HG03039 (cell line): ENCODE results near the gene TPCN2.
"Not testable (repeated sequence)": the region's sequence is repeated elsewhere in the genome, so short reads cannot be mapped to it uniquely, and the experiment has no call there.

Experiments used
- ATAC-seq: cut with Tn5 transposase; IDR thresholded peaks from one replicate; pipeline ENCODE4 v1.9.1; 2021; ENCODE audit warnings: mild to moderate bottlenecking, moderate library complexity; ENCODE audit not compliant: unreplicated experiment

The TPCN2 gene

DNA sequence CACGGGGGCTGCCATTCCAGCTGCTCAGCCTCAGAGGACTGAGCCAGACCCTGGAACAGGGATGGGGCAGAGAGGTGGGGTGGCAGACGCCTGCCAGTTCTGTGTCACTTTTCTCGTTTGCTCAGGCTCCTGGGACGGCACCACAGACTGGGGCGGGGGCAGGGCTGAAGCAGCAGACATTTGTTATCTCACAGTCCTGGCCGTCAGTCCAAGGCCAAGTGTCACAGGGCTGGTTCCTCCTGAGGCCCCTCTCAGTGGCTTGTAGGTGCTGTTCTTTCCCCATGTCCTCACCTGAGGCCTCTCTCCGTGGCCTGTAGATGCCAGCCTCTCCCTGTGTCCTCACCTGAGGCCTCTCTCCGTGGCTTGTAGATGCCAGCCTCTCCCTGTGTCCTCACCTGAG lies 24.7 kb downstream of the TPCN2 start:
- no peak for ATAC-seq

DNA sequence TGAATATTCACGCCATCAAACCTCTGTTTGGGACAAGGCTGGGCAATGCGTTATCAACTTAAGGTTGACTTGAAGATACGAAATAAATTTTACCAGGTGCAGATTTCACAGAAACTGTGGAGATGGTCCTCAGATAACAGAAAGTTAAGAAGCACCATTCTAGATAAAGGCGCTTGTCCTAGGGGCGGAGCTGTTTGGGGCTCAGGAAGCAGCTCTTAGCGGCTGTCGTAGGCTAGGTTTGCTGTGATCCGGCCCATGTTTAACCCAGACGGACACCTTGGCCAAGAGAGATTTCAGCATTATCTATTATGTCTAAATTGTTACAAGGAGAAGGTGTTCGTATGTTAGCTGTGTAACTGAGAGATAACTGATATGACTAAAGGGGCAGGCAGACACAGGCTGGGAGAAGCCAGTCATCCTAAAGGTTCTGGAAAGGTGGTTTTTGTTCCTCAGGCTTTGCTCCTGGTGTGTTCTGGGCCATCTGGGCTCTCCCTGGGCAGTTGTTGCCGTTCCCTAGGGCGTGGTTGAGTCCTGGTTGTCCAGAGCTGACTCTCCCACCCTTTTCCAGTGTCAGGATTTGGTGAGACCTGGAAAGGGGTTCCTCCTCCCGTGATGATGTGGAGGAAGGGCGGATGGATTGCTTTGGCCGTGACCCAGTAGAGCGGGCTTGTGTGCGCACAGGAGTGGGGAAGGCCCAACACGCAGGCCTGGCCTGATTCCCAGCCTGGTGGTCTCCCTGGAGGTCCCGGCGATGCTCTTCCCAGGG lies 25.8 kb downstream of the TPCN2 start:
- no peak for ATAC-seq

DNA sequence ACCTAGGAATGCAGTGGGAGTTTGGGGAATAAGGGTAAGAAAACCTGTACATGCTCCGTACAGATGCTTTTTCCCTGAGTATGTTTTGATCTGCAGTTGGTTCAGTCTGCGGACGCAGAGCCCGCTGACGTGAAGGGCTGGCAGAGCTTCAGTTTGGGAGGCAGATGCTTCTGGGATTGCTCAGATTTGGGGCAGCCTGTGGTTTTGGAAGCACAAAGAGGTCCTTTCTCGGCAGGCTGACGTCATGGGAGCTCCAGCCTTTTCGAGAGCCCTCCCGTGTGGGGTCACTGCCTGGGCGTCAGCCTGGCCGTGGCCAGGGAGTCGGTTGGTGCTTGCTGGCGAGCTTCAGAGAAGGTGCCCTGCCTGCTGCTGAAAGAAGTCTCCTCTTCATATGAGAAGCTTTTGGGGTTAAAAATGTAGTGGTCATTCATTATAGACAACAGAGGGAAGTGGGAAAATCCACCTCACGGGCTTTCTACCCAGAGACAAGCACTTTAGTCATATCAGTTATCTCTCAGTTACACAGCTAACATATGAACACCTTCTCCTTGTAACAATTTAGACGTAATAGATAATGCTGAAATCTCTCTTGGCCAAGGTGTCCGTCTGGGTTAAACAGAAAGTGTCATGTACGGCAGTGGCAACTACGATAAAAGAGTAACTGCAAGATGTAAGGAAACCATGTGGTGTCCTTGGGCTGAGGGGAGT lies 26.8 kb downstream of the TPCN2 start:
- no peak for ATAC-seq

DNA sequence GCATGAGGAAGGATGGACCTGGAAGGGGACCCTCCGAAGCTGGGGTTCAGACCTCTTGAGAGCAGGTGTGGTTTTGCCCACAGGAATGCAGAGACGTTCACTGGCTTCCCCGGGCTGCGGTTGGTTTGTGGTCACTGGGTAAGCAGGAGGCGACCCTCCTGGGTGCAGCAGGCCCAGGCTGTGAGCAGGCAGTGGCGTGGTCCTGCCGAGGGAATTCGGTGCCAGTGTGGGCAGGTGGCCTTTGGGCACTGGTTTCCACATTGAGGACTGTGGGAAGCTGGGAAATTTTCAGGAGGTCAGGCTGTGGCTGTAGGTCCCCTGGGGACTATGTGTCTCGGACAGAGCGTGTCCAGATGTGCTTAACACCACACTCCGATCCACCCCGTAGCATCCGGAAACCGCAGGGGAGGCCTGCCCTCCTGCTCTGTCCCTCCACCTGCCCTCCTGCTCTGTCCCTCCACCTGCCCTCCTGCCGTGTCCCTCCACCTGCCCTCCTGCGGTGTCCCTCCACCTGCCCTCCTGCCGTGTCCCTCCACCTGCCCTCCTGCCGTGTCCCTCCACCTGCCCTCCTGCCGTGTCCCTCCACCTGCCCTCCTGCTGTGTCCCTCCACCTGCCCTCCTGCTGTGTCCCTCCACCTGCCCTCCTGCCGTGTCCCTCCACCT lies 27.5 kb downstream of the TPCN2 start:
- ATAC-seq, result no peak

DNA sequence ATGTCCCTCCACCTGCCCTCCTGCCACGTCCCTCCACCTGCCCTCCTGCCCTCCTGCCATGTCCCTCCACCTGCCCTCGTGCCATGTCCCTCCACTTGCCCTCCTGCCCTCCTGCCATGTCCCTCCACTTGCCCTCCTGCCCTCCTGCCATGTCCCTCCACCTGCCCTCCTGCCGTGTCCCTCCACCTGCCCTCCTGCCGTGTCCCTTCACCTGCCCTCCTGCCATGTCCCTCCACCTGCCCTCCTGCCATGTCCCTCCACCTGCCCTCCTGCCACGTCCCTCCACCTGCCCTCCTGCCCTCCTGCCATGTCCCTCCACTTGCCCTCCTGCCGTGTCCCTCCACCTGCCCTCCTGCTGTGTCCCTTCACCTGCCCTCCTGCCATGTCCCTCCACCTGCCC lies 28.2 kb downstream of the TPCN2 start:
- not testable (repeated sequence) for ATAC-seq

DNA sequence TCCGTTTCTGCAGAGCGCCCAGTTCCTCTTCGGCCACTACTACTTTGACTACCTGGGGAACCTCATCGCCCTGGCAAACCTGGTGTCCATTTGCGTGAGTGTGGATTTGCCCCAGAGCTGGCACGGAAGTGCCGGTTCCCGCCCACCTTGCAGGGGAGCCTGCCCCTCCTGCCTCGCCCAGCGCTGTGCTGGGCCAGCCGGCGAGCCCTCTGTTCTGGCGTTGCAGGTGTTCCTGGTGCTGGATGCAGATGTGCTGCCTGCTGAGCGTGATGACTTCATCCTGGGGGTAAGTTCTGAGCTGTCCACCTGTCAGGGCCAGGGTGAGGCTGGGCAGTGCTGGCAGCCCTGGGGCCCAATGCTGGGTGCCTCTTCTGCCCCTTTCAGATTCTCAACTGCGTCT lies 29.8 kb downstream of the TPCN2 start:
- no peak for ATAC-seq

DNA sequence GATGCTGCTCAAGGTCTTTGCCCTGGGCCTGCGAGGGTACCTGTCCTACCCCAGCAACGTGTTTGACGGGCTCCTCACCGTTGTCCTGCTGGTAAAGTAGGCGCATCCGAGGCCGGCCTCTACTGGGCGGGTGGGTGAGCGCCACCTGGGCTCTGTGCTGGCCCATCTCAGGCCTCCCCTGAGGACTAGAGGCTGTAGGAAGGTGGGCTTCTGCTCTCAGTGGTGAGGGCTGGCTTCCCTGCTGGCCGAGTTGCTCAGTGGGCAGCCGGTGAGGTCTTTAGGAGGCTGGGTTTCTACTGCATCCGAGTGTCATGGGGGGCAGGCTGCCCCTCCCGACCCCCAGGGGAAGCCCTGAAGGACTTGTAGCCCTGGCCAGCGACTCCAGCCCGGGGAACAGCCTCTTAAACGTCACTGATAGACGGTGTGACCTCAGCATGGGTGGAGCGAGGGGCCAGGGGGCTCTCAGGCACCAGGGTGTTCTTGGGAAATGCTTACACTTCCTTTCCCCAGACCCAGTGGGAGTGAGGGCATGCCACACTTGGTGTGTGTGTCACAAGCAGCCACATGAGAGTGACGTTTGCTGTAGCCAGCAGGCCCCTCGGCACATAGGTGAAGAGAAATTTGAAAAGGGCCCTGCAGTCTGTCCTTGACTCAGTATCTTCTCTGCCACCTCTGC lies 30.3 kb downstream of the TPCN2 start:
- ATAC-seq, result no peak

DNA sequence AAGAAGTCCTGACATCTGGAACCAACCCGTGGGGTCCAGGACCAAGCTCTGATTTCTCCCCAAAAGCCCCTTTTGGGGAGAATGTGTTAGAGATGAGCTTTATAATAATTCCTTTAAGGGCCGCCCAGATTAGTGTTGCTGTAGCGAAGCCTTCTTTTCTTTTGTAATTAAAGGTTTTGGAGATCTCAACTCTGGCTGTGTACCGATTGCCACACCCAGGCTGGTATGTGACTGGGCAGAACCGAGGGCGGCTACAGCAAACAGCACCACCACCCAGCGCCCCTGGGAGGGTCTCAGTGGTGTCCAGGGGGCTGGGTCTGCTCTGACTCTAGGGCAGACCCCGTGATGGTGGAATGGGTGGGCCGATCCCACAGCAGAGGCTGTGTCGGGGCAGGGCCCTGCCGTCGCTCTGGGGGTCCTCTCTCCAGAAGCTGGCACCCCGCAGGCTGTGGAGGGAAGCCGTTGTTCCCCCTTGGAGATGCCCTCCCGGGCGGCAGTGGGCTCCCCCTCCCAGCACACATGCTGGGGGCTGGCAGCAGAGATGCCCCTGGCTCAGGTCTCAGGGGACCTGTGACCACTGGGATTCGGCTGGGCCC lies 31.0 kb downstream of the TPCN2 start:
- ATAC-seq, result no peak

DNA sequence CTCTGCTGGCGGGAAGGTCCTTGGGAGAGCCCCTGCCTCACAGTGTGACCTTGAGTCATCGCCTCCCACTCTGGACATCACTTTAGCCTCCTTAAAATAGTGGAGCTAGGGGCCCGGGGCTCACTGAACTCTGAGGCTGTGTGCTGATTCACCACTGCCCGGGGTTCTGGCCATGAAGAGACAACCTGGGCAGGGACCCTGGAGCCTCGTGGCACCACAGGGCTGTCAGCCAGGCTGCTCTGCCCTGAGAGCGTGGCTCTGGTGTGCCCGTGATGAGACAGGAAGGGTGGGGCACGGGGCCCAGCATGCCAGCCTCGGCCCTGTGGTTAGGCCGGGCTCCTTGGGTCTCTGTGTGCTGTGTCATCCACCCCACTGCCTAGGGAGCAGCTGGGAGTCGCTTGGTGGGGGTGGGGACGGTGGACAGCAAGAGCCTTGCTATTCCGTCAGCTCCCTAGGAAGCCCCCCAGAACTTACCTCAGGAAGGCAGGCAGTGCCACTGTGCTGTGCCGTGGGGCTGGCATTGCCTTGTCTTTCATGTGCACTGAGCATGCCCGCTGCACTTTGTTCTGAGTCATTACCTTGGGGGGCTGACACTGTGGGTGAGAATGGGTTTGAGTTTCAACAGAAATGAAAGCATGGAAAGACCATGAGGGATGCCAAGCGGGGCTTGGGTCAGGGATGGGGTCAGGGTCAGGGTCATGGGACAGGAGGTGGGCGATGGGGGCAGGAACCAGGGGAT lies 31.7 kb downstream of the TPCN2 start:
- no peak for ATAC-seq

DNA sequence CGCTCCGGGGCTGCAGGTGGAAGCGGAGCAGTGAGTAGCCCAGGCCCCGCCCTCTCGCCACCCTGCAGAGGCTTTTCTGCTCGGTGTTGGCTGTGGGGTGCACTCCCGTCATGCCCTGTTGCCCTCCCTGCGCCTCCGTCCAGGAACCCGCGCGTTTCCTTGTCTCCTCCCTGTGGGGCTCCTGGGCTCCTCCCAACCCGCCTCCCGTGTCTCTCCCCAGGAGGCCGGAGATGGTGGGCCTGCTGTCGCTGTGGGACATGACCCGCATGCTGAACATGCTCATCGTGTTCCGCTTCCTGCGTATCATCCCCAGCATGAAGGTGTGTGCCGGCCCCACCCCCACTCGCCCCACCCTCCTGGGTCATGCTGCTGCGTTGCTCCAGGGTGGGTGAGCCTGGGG lies 32.4 kb downstream of the TPCN2 start:
- ATAC-seq, result no peak

DNA sequence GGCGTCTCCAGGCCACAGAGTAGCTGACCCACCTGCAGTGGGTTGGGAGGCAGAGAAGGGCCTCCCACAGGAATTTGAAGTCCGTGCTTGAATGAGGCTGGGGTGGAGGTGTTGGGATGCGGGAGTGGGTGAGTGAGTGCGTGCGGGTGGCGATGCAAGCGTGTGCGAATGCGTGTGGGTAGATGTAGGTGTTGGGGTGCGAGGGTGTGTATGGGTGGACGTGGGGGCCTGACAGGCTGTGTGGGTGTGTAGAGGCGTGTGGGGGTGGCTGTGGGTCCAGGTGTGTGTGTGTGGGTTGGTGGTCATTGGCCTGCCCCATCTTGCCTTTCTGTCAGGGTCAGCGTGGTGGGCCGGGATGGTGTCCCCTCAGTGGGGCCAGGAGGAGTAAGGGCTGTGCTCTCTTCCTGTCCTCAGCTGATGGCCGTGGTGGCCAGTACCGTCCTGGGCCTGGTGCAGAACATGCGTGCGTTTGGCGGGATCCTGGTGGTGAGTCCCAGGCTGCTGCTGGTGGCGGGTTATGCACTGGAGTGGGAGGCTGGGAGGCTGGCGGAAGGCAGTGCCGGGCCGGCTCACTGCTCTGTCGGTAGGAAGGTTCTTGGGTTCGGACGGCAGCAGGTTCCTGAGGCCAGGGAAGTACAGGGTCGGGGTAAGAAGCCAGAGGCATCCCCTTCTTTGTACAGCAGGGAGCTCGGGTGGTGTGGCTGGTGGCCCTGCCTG lies 35.0 kb downstream of the TPCN2 start:
- ATAC-seq, result no peak

DNA sequence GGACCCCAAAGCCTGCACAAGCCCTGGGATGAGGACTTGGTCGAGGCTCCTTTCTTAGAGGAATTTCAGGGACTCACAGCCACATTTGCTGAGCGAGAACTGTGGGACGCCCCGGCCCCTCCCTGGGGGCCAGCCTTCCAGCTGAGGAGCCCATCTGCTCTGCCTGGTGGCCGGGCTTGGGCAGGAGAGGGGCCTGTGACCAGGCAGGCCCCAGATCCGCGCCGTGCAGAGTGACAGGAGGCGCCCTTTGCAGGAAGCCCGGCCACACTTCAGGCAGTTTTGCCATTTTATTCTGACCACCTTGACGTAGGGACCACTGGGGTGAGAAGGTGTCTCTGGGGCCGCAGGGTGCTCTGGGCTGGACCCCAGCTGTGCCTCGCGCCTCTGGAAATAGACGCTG lies 35.6 kb downstream of the TPCN2 start:
- ATAC-seq, result no peak

DNA sequence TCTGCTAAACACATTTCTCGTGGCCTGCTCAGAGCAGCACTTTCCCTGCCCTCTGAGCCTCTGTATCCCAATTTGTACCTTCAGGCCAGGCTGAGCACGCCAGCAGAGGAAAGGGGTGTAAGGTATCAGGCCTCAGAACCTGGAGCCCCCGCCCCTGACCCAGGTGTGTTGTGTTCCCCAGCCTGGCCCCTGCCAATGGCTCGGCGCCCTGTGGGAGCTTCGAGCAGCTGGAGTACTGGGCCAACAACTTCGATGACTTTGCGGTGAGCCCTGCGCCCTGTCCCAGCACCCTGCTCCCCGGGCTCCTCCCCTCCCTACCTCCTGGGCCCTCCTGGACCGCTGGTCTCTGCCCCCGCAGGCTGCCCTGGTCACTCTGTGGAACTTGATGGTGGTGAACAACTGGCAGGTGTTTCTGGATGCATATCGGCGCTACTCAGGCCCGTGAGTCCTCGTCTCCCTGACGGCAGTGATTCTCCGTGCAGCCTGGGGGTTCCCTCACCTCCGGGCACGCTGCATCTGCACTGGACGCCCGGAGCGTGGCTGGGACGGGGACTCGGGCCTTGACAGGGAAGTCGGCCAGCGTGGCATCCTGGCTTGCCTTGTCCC lies 36.9 kb downstream of the TPCN2 start:
- ATAC-seq, result no peak

DNA sequence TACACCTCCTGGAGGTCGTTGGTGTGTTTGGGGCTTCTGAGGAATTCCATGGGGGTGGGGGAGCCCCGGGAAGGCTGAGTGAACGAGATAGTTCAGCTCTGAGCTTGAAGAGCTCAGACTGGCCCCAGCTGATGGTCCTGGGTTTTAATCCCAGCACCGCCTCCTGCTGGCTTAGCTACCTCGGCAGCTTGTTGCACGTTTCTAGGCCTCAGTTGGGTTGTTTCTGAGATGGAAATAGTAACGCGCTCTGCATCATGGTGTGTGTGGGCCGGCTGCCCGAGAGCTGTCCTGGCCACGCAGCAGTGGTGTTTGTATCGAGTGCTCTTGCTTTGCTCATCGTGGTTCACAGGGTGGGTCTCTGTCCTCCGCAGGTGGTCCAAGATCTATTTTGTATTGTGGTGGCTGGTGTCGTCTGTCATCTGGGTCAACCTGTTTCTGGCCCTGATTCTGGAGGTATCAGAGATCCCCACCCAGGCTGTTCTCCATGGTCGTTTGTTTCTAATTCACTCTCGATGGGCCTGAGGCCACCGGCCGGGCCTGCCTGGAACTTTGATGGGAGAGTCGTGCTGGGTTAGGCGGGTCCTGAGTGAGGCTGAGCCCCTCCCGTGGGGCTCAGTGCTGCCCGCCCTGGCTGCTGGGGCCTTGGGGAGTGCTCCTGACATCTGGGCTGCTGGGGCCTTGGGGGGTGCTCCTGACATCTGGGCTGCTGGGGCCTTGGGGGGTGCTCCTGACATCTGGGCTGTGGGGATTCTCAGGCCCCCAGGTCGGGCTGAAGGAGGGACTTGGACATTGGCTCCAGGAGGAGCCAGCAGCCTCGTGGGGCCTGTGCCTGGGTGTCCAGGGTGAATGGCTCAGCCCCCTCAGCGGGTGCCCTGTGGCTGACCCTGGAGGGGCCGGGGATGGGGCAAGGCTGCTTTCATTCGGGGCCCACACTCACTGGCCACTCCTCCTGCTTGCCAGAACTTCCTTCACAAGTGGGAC lies 37.7 kb downstream of the TPCN2 start:
- no peak for ATAC-seq

DNA sequence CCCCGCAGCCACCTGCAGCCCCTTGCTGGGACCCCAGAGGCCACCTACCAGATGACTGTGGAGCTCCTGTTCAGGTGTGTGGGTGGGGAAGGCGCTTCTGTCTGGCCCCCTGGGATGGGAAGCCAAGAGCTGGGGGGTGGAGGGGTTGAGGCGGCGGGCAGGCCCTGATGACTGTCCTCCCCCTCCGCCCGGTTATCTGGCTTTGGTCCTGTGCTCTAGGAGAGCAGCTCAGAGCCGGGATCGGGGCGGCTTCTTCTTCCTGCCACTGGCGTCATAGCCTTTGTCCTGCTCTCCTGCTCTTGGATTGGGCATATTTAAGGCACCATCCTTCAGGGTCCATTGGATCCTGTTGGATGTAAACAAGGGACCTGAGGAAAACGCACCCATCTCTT lies 38.4 kb downstream of the TPCN2 start:
- ATAC-seq, result no peak

DNA sequence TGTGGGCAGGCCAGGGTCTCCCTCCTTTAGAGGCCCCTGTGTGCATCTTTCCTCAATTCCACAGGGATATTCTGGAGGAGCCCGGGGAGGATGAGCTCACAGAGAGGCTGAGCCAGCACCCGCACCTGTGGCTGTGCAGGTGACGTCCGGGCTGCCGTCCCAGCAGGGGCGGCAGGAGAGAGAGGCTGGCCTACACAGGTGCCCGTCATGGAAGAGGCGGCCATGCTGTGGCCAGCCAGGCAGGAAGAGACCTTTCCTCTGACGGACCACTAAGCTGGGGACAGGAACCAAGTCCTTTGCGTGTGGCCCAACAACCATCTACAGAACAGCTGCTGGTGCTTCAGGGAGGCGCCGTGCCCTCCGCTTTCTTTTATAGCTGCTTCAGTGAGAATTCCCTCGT lies 39.1 kb downstream of the TPCN2 start:
- no peak for ATAC-seq

DNA sequence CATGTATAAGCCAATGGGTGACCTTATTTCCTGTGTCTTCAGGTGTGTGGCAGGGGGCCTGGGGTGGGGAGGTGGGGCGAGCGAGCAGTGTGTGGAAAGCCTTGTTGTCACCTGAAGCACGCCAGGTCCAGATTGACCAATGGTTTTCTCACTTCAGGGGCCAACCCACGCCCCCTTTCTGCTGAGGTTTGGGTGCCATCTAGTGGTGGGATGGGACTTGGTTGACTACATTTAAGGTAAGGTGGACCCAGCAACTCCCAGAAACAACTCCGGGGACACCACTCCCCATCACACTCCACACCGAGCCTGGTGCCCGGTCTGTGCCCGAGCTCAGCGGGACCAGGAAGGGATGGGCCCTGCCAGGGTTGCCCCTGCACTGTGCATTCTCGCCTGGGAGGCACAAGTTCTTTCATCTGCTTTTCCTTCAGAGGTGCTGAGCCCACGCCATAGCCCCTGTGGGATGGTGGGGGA lies 40.0 kb downstream of the TPCN2 start:
- no peak for ATAC-seq

DNA sequence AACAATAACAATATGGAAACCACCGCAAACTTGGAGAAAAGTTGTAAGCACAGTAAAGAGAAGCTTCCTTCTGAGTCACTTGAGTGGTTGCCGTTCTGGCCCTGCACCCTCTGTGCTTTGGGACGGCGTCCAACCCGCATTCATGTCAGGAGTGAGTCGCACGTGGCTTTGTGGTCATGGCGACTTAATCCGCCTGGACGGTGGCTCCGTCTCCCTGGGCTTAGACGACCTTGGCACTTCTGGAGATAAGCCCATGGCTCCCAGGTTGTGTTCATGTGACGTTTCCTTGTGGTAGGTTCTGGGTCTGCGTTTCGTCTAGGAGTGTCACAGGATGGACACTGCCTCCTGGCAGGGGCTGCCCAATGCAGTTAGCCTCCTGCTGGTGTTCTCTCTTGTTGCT lies 40.5 kb downstream of the TPCN2 start:
- no peak for ATAC-seq
